ENCODE data around the gene RNF212B. TPM values are rescaled to one million over a fixed set of nuclear protein-coding genes. Genes with fewer than 3 reads are reported as not detected.

Gene RNF212B
- total and polyA plus RNA-seq, 2 of the 13 experiments (the other 11 are each of a cell fraction or from before 2014, with no cell fraction given) = 0.05 TPM; not detected in 1

GRCh38 chr14:23259426-23259825, 21.7 kb downstream of the RNF212B start:
- no TSS peak for BruUV-seq (replicated peaks)

More at GRCh38 chr14:23259426-23259825, 21.7 kb downstream of the RNF212B start:
- DNase-seq (ENCODE audit: low spot score) (no peak), ATAC-seq (no peak), FAIRE-seq (no peak)
- no peak overlapping the region for H3K4me3 ChIP-seq (replicated peaks in 1 of 3; ENCODE audit: insufficient read depth in 1 of 3, low read depth in 2 of 3, low read length in 3 of 3)
- intact Hi-C loops (cut with micrococcal nuclease; ENCODE audit: unreplicated experiment) = no loop called here
- H2AFZ ChIP-seq (ENCODE audit: low read length) = no peak overlapping the region
- POLR2A ChIA-PET = interaction anchor here (0.9 kb wide), 1 partner anchor 27 kb away, joined by 3 read pairs; no protein-coding TSS in a partner anchor
- TF ChIP-seq, protein P1, sequence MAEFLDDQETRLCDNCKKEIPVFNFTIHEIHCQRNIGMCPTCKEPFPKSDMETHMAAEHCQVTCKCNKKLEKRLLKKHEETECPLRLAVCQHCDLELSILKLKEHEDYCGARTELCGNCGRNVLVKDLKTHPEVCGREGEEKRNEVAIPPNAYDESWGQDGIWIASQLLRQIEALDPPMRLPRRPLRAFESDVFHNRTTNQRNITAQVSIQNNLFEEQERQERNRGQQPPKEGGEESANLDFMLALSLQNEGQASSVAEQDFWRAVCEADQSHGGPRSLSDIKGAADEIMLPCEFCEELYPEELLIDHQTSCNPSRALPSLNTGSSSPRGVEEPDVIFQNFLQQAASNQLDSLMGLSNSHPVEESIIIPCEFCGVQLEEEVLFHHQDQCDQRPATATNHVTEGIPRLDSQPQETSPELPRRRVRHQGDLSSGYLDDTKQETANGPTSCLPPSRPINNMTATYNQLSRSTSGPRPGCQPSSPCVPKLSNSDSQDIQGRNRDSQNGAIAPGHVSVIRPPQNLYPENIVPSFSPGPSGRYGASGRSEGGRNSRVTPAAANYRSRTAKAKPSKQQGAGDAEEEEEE (CRISPR knock-in tag; IDR thresholded peaks at IDR 0.05; ENCODE audit: borderline replicate concordance) = no peak
- TF ChIP-seq ZNF775 (CRISPR knock-in tag; IDR thresholded peaks at IDR 0.05; ENCODE audit: borderline replicate concordance) (no peak), CENPX (CRISPR knock-in tag; IDR thresholded peaks at IDR 0.05) (no peak), ZNF709 (CRISPR knock-in tag; IDR thresholded peaks at IDR 0.05) (no peak), THAP7 (CRISPR knock-in tag; IDR thresholded peaks at IDR 0.05) (no peak), ZNF282 (IDR thresholded peaks at IDR 0.05; ENCODE audit: partially characterized antibody) (no peak), ZNF207 (IDR thresholded peaks at IDR 0.05; ENCODE audit: borderline replicate concordance) (no peak), ZNF800 (CRISPR knock-in tag; IDR thresholded peaks at IDR 0.05) (no peak), ZFP82 (CRISPR knock-in tag; IDR thresholded peaks at IDR 0.05; ENCODE audit: borderline replicate concordance) (no peak), ZBTB49 (CRISPR knock-in tag; IDR thresholded peaks at IDR 0.05; ENCODE audit: borderline replicate concordance) (no peak)
- TF ChIP-seq, protein P2, sequence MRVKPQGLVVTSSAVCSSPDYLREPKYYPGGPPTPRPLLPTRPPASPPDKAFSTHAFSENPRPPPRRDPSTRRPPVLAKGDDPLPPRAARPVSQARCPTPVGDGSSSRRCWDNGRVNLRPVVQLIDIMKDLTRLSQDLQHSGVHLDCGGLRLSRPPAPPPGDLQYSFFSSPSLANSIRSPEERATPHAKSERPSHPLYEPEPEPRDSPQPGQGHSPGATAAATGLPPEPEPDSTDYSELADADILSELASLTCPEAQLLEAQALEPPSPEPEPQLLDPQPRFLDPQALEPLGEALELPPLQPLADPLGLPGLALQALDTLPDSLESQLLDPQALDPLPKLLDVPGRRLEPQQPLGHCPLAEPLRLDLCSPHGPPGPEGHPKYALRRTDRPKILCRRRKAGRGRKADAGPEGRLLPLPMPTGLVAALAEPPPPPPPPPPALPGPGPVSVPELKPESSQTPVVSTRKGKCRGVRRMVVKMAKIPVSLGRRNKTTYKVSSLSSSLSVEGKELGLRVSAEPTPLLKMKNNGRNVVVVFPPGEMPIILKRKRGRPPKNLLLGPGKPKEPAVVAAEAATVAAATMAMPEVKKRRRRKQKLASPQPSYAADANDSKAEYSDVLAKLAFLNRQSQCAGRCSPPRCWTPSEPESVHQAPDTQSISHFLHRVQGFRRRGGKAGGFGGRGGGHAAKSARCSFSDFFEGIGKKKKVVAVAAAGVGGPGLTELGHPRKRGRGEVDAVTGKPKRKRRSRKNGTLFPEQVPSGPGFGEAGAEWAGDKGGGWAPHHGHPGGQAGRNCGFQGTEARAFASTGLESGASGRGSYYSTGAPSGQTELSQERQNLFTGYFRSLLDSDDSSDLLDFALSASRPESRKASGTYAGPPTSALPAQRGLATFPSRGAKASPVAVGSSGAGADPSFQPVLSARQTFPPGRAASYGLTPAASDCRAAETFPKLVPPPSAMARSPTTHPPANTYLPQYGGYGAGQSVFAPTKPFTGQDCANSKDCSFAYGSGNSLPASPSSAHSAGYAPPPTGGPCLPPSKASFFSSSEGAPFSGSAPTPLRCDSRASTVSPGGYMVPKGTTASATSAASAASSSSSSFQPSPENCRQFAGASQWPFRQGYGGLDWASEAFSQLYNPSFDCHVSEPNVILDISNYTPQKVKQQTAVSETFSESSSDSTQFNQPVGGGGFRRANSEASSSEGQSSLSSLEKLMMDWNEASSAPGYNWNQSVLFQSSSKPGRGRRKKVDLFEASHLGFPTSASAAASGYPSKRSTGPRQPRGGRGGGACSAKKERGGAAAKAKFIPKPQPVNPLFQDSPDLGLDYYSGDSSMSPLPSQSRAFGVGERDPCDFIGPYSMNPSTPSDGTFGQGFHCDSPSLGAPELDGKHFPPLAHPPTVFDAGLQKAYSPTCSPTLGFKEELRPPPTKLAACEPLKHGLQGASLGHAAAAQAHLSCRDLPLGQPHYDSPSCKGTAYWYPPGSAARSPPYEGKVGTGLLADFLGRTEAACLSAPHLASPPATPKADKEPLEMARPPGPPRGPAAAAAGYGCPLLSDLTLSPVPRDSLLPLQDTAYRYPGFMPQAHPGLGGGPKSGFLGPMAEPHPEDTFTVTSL (CRISPR knock-in tag; IDR thresholded peaks at IDR 0.05; ENCODE audit: borderline replicate concordance) = no peak
- H3K9ac ChIP-seq (ENCODE audit: insufficient read depth, low read depth, low read length) = no peak overlapping the region
- CTCF ChIA-PET (ENCODE audit: low intra/inter-chr PET ratio, low total read pairs) = no interaction called here
- H3K4me2 ChIP-seq (ENCODE audit: low read depth, low read length) = no peak overlapping the region
- H3K36me3 ChIP-seq (replicated peaks in 1 of 2; ENCODE audit: control insufficient read depth in 1 of 2, insufficient read depth in 2 of 2, low read length in 2 of 2) = no peaks in the 10 kb centered on the region
- no peak overlapping the region for H3K27ac ChIP-seq (ENCODE audit: extremely low read length, insufficient read depth, low read length)
- no peaks in the 10 kb centered on the region for H3K4me1 ChIP-seq (ENCODE audit: insufficient read depth, low read length)
- H3K79me2 ChIP-seq (ENCODE audit: insufficient read depth, low read length) = no peaks in the 10 kb centered on the region
- H4K20me1 ChIP-seq (ENCODE audit: insufficient read depth, low read length) = no peaks in the 10 kb centered on the region
- peaks cover 0 to 3% of the 10 kb centered on the region in 2 experiments; a peak in 1 of 5 replicates for H3K27me3 ChIP-seq (ENCODE audit: control insufficient read depth in 1 of 2, insufficient read depth in 2 of 2, low read length in 2 of 2)
- in situ Hi-C loops (cut with HindIII; ENCODE audit: extremely low pct_ligation_motif_present, low pct_unique_long_range_greater_than_20kb) = no loop called here
- H3K9me3 ChIP-seq (ENCODE audit: low read length) = no peaks in the 10 kb centered on the region

Data from HepG2 (cell line).